Motor neuron (in vitro differentiated cells): ENCODE measurements around the gene SCNN1B. TPM values are rescaled to one million over a fixed set of nuclear protein-coding genes. Genes with fewer than 3 reads are reported as not detected.
A peak's percentile ranks its signal among the peaks of the same experiment; 100 is the strongest.
"Not testable (repeated sequence)": the region's sequence is repeated elsewhere in the genome, so short reads cannot be mapped to it uniquely, and the experiment has no call there.

ENCODE experiments used
- ATAC-seq, 8 experiments: fragments of 200-7000 bp; cut with Tn5 transposase; replicated peaks in 6 of 8; 2 replicates each; pipeline ENCODE4 v1.8.0; 2021; ENCODE audit warnings: mild to moderate bottlenecking in 8 of 8, moderate library complexity in 8 of 8
- H3K27ac ChIP-seq, 2 donors: fragments of 250-450 bp; sonication (Bioruptor Pico); 2 replicates each; pipeline ENCODE4 v1.9.0; 2021; ENCODE audit warnings: antibody characterized with exemption in 2 of 2, mild to moderate bottlenecking in 2 of 2, moderate library complexity in 1 of 2
- H3K4me1 ChIP-seq, 2 donors: fragments of 250-450 bp; sonication (Bioruptor Pico); replicated peaks in 1 of 2; 2 replicates each; pipeline ENCODE4 v1.6.1; 2021; ENCODE audit warnings: antibody characterized with exemption in 2 of 2, mild to moderate bottlenecking in 2 of 2, moderate library complexity in 1 of 2
- H3K4me3 ChIP-seq, 5 donors: fragments of 250-450 bp; sonication (Bioruptor Pico); 2 replicates each; pipeline ENCODE4 v1.9.0; 2021; ENCODE audit warnings: antibody characterized with exemption in 5 of 5, mild to moderate bottlenecking in 5 of 5, moderate library complexity in 4 of 5
- WGBS, 10 experiments: fragments of 450-650 bp; shearing (Covaris generic); methylation state at CpG; one replicate each; pipeline ENCODE4 v1.0.0; 2022; 5-methylcytosine and 5-hydroxymethylcytosine counted together
- in situ Hi-C, 9 experiments: fragments of 400-800 bp; cut with MboI; loops; one replicate each; pipeline ENCODE4 v1.15.0; 2021; ENCODE audit warnings: low sequenced_read_pairs in 9 of 9, low pct_unique_long_range_greater_than_20kb in 2 of 9; ENCODE audit not compliant: unreplicated experiment in 9 of 9
- total RNA-seq, 8 experiments: library from RNA; unstranded; fragments of 300-600 nt; gene quantifications; 2 replicates each; pipeline versions ENCODE4 v1.2.3 to v1.2.4, GENCODE V29; 2022

Gene SCNN1B
- total RNA-seq: under 1 TPM in 4 of 8 experiments, not detected in 4; 0.25 to 0.85 (median 0.59) TPM

- peak in 7 of 8 experiments; percentile 15 to 46 (median 22) for ATAC-seq
- in situ Hi-C loops: no loop called here
- Histone ChIP-seq H3K4me3 (peak within 1 kb of the TSS; percentile 4 to 28 (median 21)), H3K4me1 (no peaks in the 10 kb centered on the region), H3K27ac (no peak within 1 kb of the TSS)
- WGBS, 10 experiments: 0% methylated on average over 1 to 3 of the region's 81 CpGs; no CpG with 5 or more reads in 6 of the 10 experiments
Measured at GRCh38 chr16:23302045-23302956, at the start of gene SCNN1B. TSS of gene SCNN1B (plus strand) at chr16:23302302. CDS start at chr16:23348600, 46,298 bp downstream.

GRCh38 chr16:23252310-23252709 is 49.8 kb upstream of the SCNN1B start:
- in situ Hi-C loops: no loop called here
- ATAC-seq: no peak
- no peaks in the 10 kb centered on the region for H3K4me1 ChIP-seq
- H3K27ac ChIP-seq: no peak overlapping the region
- no peak overlapping the region for H3K4me3 ChIP-seq
- WGBS, 10 experiments: 48 to 100% (median 82%) methylated on average over 1 to 5 of the region's 5 CpGs; no CpG with 5 or more reads in 1 of the 10 experiments

- ATAC-seq, H3K27ac ChIP-seq, H3K4me3 ChIP-seq, H3K4me1 ChIP-seq, in situ Hi-C loops: not testable (repeated sequence)
- WGBS, 10 experiments: 0 to 100% (median 95%) methylated on average over 1 of the region's 1 CpG; no CpG with 5 or more reads in 6 of the 10 experiments
Measured at GRCh38 chr16:23253650-23254049, 48.5 kb upstream of the SCNN1B start.

GRCh38 chr16:23254338-23254737 is 47.8 kb upstream of the SCNN1B start:
- 20 to 100% (median 48%) methylated on average over 1 to 3 of the region's 4 CpGs; no CpG with 5 or more reads in 2 of the 10 experiments for WGBS, 10 experiments
- Histone ChIP-seq H3K4me1 (no peaks in the 10 kb centered on the region), H3K27ac (no peak overlapping the region), H3K4me3 (no peak overlapping the region)
- in situ Hi-C loops: no loop called here
- ATAC-seq: peak in 1 of 8 experiments; percentile 16

GRCh38 chr16:23255000-23255399 is 47.1 kb upstream of the SCNN1B start:
- no peak for ATAC-seq
- Histone ChIP-seq H3K27ac (no peak overlapping the region), H3K4me3 (no peak overlapping the region), H3K4me1 (no peaks in the 10 kb centered on the region)
- in situ Hi-C loops: no loop called here
- 0 to 69% (median 43%) methylated on average over 1 to 4 of the region's 4 CpGs; no CpG with 5 or more reads in 2 of the 10 experiments for WGBS, 10 experiments

GRCh38 chr16:23256440-23256839 is 45.7 kb upstream of the SCNN1B start:
- no peak for ATAC-seq
- 11 to 85% (median 52%) methylated on average over 1 to 3 of the region's 3 CpGs; no CpG with 5 or more reads in 1 of the 10 experiments for WGBS, 10 experiments
- Histone ChIP-seq H3K4me3 (no peak overlapping the region), H3K27ac (no peak overlapping the region), H3K4me1 (no peaks in the 10 kb centered on the region)
- in situ Hi-C loops: no loop called here

GRCh38 chr16:23257682-23258081 is 44.4 kb upstream of the SCNN1B start:
- no peak for ATAC-seq
- in situ Hi-C loops: no loop called here
- WGBS, 10 experiments: 38 to 100% (median 57%) methylated on average over 1 of the region's 1 CpG; no CpG with 5 or more reads in 5 of the 10 experiments
- no peaks in the 10 kb centered on the region for H3K4me1 ChIP-seq
- H3K27ac ChIP-seq: no peak overlapping the region
- no peak overlapping the region for H3K4me3 ChIP-seq

- 50 to 83% (median 73%) methylated on average over 1 to 2 of the region's 2 CpGs; no CpG with 5 or more reads in 6 of the 10 experiments for WGBS, 10 experiments
- H3K4me1 ChIP-seq: no peaks in the 10 kb centered on the region
- no peak overlapping the region for H3K27ac ChIP-seq
- in situ Hi-C loops: no loop called here
- no peak overlapping the region for H3K4me3 ChIP-seq
- no peak for ATAC-seq
Measured at GRCh38 chr16:23258919-23259237, 43.2 kb upstream of the SCNN1B start.

- no peak for ATAC-seq
- in situ Hi-C loops: no loop called here
- no peak overlapping the region for H3K4me3 ChIP-seq
- H3K4me1 ChIP-seq: no peaks in the 10 kb centered on the region
- 0 to 93% (median 67%) methylated on average over 1 to 5 of the region's 6 CpGs; no CpG with 5 or more reads in 1 of the 10 experiments for WGBS, 10 experiments
- H3K27ac ChIP-seq: no peak overlapping the region
Measured at GRCh38 chr16:23267647-23268046, 34.5 kb upstream of the SCNN1B start.

- Histone ChIP-seq H3K4me1 (no peaks in the 10 kb centered on the region), H3K4me3 (no peak overlapping the region), H3K27ac (no peak overlapping the region)
- in situ Hi-C loops: no loop called here
- no peak for ATAC-seq
Measured at GRCh38 chr16:23268561-23268960, 33.5 kb upstream of the SCNN1B start.

GRCh38 chr16:23269248-23269953 is 32.7 kb upstream of the SCNN1B start:
- in situ Hi-C loops: no loop called here
- no peak overlapping the region for H3K4me3 ChIP-seq
- H3K4me1 ChIP-seq: no peaks in the 10 kb centered on the region
- peak in 3 of 8 experiments; percentile 23 to 75 (median 38) for ATAC-seq
- WGBS, 10 experiments: 0 to 100% (median 81%) methylated on average over 1 to 6 of the region's 6 CpGs
- no peak overlapping the region for H3K27ac ChIP-seq

- no peak for ATAC-seq
- Histone ChIP-seq H3K4me1 (no peaks in the 10 kb centered on the region), H3K4me3 (no peak overlapping the region), H3K27ac (no peak overlapping the region)
- in situ Hi-C loops: no loop called here
- 60 to 100% (median 94%) methylated on average over 1 to 3 of the region's 3 CpGs; no CpG with 5 or more reads in 2 of the 10 experiments for WGBS, 10 experiments
Measured at GRCh38 chr16:23270654-23271053, 31.4 kb upstream of the SCNN1B start.

GRCh38 chr16:23274968-23275367 is 27.1 kb upstream of the SCNN1B start:
- Histone ChIP-seq H3K4me1 (peaks cover 0 to 2% of the 10 kb centered on the region in 2 donors), H3K27ac (no peak overlapping the region), H3K4me3 (no peak overlapping the region)
- peak in 2 of 8 experiments; percentile 40 to 85 for ATAC-seq
- 0 to 88% (median 50%) methylated on average over 1 of the region's 2 CpGs; no CpG with 5 or more reads in 5 of the 10 experiments for WGBS, 10 experiments
- in situ Hi-C loops: no loop called here
